GM12801 (cell line): ENCODE data around the gene ARSA.

Experiments used
- CTCF ChIP-seq: IDR thresholded peaks from one replicate; pipeline ENCODE4 v1.5.1; 2011; ENCODE audit warnings: control low read depth; ENCODE audit not compliant: insufficient read length; ENCODE audit errors: extremely low read depth

Gene ARSA

GRCh38 chr22:50585238-50585637 lies 42.7 kb downstream of the ARSA start:
- TF ChIP-seq CTCF = no peak

- no peak for TF ChIP-seq CTCF
Measured at GRCh38 chr22:50584106-50585096, 43.6 kb downstream of the ARSA start.

GRCh38 chr22:50583294-50583861 lies 44.6 kb downstream of the ARSA start:
- no peak for TF ChIP-seq CTCF

GRCh38 chr22:50582493-50583293 lies 45.3 kb downstream of the ARSA start, which contains the start of gene CHKB:
CHKB (minus strand) TSS chr22:50582849; CDS start chr22:50582781, 68 bp downstream.
- no peak for TF ChIP-seq CTCF

- TF ChIP-seq CTCF = no peak
Measured at GRCh38 chr22:50581950-50582492, 45.9 kb downstream of the ARSA start.

GRCh38 chr22:50581031-50581949 lies 46.7 kb downstream of the ARSA start:
- TF ChIP-seq CTCF = no peak
